Measurements from ENCODE around the gene LANCL2. TPM values are rescaled to one million over a fixed set of nuclear protein-coding genes. Genes with fewer than 3 reads are reported as not detected.
"Not testable (repeated sequence)": the region's sequence is repeated elsewhere in the genome, so short reads cannot be mapped to it uniquely, and the experiment has no call there.

The LANCL2 gene
- total RNA-seq, 2 donors from 2014 or later: 6.7 to 10.6 TPM

DNA sequence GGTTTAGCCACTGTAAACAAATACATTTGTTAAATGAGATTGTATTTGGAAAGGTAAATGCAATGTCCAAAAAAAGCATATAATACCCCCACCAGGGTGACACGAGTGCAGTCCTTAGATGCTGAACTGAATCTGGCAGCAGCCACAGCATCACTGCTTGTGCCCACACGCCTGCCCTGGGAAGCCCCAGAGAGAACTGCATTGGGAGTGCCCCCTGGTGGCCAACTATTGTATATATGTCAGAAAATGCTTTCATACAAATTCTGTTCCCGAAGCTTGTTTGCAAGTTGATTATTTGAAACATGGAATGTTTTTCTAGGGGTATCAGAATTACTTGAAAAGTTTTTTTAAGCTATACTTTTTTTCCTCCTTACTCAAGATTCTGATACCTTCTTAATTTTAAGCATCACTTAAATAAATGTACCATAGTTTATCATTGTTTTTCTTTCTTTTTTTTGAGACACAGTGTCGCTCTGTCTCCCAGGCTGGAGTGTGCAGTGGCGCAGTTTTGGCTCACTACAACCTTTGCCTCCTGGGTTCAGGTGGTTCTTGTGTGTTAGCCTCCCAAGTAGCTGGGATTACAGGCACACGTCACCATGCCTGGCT lies 50.1 kb downstream of the LANCL2 start:
- Histone ChIP-seq H3K27me3 (no peaks in the 10 kb centered on the region), H3K27ac (no peak overlapping the region), H3K4me3 (no peak overlapping the region), H3K9me3 (no peaks in the 10 kb centered on the region), H3K36me3 (no peaks in the 10 kb centered on the region), H3K4me1 (no peaks in the 10 kb centered on the region)
- TF ChIP-seq, protein P1, sequence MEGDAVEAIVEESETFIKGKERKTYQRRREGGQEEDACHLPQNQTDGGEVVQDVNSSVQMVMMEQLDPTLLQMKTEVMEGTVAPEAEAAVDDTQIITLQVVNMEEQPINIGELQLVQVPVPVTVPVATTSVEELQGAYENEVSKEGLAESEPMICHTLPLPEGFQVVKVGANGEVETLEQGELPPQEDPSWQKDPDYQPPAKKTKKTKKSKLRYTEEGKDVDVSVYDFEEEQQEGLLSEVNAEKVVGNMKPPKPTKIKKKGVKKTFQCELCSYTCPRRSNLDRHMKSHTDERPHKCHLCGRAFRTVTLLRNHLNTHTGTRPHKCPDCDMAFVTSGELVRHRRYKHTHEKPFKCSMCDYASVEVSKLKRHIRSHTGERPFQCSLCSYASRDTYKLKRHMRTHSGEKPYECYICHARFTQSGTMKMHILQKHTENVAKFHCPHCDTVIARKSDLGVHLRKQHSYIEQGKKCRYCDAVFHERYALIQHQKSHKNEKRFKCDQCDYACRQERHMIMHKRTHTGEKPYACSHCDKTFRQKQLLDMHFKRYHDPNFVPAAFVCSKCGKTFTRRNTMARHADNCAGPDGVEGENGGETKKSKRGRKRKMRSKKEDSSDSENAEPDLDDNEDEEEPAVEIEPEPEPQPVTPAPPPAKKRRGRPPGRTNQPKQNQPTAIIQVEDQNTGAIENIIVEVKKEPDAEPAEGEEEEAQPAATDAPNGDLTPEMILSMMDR (IDR thresholded peaks at IDR 0.05): peak; percentile 53 to 91
- DNase-seq (ENCODE audit: low spot score): peak; percentile 82

DNA sequence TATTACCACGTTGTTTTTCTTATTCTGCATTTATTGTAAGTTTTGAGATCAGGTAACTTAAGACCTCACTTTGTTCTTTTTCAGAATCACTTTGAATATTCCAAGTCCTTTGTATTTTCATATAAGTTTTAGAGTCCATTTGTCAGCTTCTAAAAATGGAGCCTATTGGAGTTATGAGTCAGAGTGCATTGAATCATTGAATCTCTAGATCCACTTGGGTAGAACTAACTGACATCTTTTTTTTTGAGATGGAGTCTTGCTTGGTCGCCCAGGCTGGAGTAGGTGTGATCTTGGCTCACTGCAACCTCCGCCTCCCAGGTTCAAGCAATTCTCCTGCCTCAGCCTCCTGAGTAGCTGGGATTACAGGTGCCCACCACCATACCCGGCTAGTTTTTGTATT lies 52.3 kb downstream of the LANCL2 start:
- DNase-seq (ENCODE audit: low spot score); H3K9me3 ChIP-seq; H3K27ac ChIP-seq; H3K4me1 ChIP-seq; H3K27me3 ChIP-seq; H3K36me3 ChIP-seq; H3K4me3 ChIP-seq: not testable (repeated sequence)

DNA sequence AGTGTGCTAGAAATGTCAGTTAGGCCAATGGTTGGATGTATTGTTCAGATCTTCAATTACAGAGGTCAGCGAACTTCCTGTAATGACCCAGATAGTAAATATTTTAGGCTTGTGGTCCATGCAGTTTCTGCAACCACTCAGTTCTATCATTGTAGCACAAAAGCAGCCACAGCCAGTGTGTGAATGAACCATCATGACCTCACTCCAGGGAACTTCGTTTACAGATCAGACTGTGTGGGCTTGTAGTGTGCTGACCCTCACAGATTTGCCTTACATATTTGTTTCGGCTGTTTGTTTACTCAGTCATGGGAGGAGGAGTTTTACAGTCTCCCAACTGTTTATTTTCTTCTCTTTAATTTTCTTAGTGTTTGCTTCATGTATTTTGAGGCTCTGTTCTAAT lies 55.4 kb downstream of the LANCL2 start:
- Histone ChIP-seq H3K9me3 (no peaks in the 10 kb centered on the region), H3K27ac (no peak overlapping the region), H3K4me1 (no peaks in the 10 kb centered on the region), H3K27me3 (no peaks in the 10 kb centered on the region), H3K36me3 (peaks cover 4% of the 10 kb centered on the region), H3K4me3 (no peak overlapping the region)
- no peak for DNase-seq (ENCODE audit: low spot score)
- TF ChIP-seq, protein P1 (IDR thresholded peaks at IDR 0.05): no peak

DNA sequence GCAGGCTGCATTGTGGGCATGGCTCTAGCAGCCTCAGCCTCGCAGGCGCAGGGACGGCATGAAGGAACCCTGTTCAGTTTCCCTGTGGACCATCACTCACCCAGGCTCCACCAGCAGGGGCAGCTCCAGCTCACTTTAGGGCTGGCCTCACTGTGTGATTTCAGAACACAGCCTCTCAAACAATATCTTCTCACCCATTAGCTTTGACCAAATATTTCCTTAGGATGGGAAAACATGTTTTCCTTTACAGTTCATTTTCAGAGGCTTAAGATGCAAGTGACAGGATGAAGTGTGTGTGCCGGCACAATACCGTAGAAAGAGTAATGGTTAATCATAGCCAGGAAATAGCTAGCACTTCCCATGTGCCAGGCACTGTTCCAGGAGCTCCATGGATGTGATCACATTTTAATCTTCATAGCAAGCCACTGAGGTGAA lies 58.2 kb downstream of the LANCL2 start:
- Histone ChIP-seq H3K4me3 (no peak overlapping the region), H3K4me1 (no peaks in the 10 kb centered on the region), H3K36me3 (peaks cover 10% of the 10 kb centered on the region), H3K27ac (no peak overlapping the region), H3K9me3 (no peaks in the 10 kb centered on the region), H3K27me3 (no peaks in the 10 kb centered on the region)
- TF ChIP-seq, protein P1 (IDR thresholded peaks at IDR 0.05): no peak
- DNase-seq (ENCODE audit: low spot score): no peak

DNA sequence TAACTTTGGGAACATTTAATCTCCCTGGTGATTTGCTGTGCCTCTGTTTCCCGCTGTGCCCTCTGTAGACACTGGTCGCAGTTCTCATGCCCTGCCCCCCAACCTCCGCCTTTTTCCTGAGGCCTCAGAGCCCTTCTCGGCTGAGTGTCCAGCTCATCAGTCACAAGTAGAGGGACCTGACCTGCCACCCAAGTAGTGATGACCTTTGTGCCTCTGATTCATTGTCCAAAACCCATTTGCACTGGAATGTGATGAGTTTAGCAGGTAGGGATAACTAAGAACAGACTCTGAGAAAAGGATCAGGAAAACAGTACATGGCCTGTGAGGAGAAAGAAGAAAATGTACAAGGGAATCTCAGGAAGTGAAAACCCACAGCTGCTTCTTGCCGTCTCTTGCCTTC lies 58.8 kb downstream of the LANCL2 start:
- Histone ChIP-seq H3K4me1 (no peaks in the 10 kb centered on the region), H3K36me3 (peaks cover 10% of the 10 kb centered on the region), H3K27ac (no peak overlapping the region), H3K4me3 (no peak overlapping the region), H3K9me3 (no peaks in the 10 kb centered on the region), H3K27me3 (no peaks in the 10 kb centered on the region)
- TF ChIP-seq, protein P1 (IDR thresholded peaks at IDR 0.05): no peak
- no peak for DNase-seq (ENCODE audit: low spot score)

DNA sequence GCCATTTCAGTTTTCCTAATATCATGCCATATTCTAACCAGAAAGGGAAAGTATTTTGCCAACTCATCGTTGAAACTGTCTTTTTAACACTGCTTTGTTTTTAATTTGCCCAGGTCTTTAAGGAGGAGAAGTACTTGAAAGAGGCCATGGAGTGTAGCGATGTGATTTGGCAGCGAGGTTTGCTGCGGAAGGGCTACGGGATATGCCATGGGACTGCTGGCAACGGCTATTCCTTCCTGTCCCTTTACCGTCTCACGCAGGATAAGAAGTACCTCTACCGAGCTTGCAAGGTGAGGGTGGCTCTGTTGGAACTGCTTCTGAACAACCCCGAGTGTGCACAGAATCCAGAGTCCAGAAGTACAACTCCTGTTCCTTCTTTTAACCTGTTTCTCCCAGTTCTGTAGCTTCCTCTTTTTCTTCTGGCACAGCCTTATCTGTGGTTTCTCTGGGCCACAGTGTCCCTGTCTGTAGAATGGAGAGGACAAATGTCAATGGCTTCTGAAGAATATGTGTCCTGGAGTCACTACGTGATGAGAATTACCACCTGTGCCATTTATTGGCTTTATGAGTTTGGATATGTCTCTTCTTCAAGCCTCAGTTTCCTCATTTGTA lies 60.1 kb downstream of the LANCL2 start:
- Histone ChIP-seq H3K9me3 (no peaks in the 10 kb centered on the region), H3K4me1 (no peaks in the 10 kb centered on the region), H3K36me3 (peaks cover 10% of the 10 kb centered on the region), H3K27me3 (no peaks in the 10 kb centered on the region), H3K27ac (no peak overlapping the region), H3K4me3 (no peak overlapping the region)
- DNase-seq (ENCODE audit: low spot score): no peak
- TF ChIP-seq, protein P1 (IDR thresholded peaks at IDR 0.05): no peak
